K562 (cell line): Measurements from ENCODE around the gene GNPAT. TPM values are rescaled to one million over a fixed set of nuclear protein-coding genes. Genes with fewer than 3 reads are reported as not detected.
A peak's percentile ranks its signal among the peaks of the same experiment; 100 is the strongest.

Source experiments
- ARID2 ChIP-seq: fragments of 450-650 bp; IDR thresholded peaks from 2 replicates; pipeline ENCODE4 v1.6.1; 2017; ENCODE audit warnings: antibody characterized with exemption, mild to moderate bottlenecking
- FOXA1 ChIP-seq: fragments of 450-650 bp; IDR thresholded peaks from 2 replicates; pipeline ENCODE4 v1.6.1; 2016; ENCODE audit warnings: mild to moderate bottlenecking, borderline replicate concordance
- FOXA3 ChIP-seq, 2 experiments: fragments of 450-650 bp in 1 of 2; sonication (generic) in 1 of 2; formaldehyde crosslinking; IDR thresholded peaks in 1 of 2; conservative IDR thresholded peaks in 1 of 2; 2 replicates each; pipeline versions ENCODE4 v1.4.0 to v1.8.0; 2020 to 2022; ENCODE audit warnings: mild to moderate bottlenecking in 2 of 2, missing genetic modification reagents in 1 of 2
- MGA ChIP-seq: fragments of 450-650 bp; IDR thresholded peaks from 2 replicates; pipeline ENCODE4 v1.6.1; 2016; ENCODE audit warnings: mild to moderate bottlenecking, moderate library complexity
- MLLT1 ChIP-seq, 2 experiments: fragments of 450-650 bp; IDR thresholded peaks; 2 replicates each; pipeline ENCODE4 v1.6.1; 2016
- RBFOX2 ChIP-seq: fragments of 200-400 bp; formaldehyde crosslinking; IDR thresholded peaks from 2 replicates; pipeline ENCODE4 v1.6.1; 2017; ENCODE audit warnings: low read depth, mild to moderate bottlenecking, low read length, moderate library complexity
- SMAD4 ChIP-seq: fragments of 250-450 bp; sonication (Bioruptor Pico); conservative IDR thresholded peaks from 2 replicates; pipeline ENCODE4 v1.8.0; 2021; ENCODE audit warnings: inconsistent platforms, mild to moderate bottlenecking, moderate library complexity
- SPI1 ChIP-seq: IDR thresholded peaks from 2 replicates; pipeline ENCODE4 v1.6.1; 2011; ENCODE audit warnings: low read depth, low read length, control low read depth, borderline replicate concordance
- TEAD1 ChIP-seq, 2 experiments: fragments of 450-650 bp in 1 of 2; sonication (generic) in 1 of 2; formaldehyde crosslinking; IDR thresholded peaks; 2 replicates each; pipeline versions ENCODE4 v1.4.0 to v1.8.0; 2020 to 2022; ENCODE audit warnings: mild to moderate bottlenecking in 2 of 2, missing genetic modification reagents in 1 of 2
- TFAP4 ChIP-seq: sonication (generic); formaldehyde crosslinking; IDR thresholded peaks from 2 replicates; pipeline ENCODE4 v1.8.0; 2022; ENCODE audit warnings: missing genetic modification reagents, mild to moderate bottlenecking, moderate library complexity, borderline replicate concordance
- ZEB2 ChIP-seq: fragments of 450-650 bp; IDR thresholded peaks from 2 replicates; pipeline ENCODE4 v1.6.1; 2016
- polyA plus RNA-seq, 8 experiments: library from polyadenylated mRNA; depleted of rRNA in 4 of 8; stranded (reverse) in 5 of 8; unstranded in 3 of 8; fragments of >200 nt; fragmentation: Nextera tagmentation in 2 of 8; fragmentation: Illumina TruSeq in 1 of 8; extraction: Ambion mirVana in 2 of 8; extraction: Trizol in 1 of 8; gene quantifications; 2 replicates each; pipeline versions ENCODE4 v1.2.1 to v1.2.3, GENCODE V29; 2011 to 2014; ENCODE audit warnings: inconsistent platforms in 1 of 8, missing spikeins in 1 of 8
- total RNA-seq, 7 experiments: library from RNA; depleted of rRNA in 6 of 7; stranded (reverse); fragments of >200 nt in 6 of 7; fragmentation: Illumina TruSeq in 2 of 7; extraction: Trizol in 2 of 7; gene quantifications; 2 replicates each; pipeline versions ENCODE4 v1.2.1 to v1.2.3, GENCODE V29; 2011 to 2021; ENCODE audit warnings: low replicate concordance in 1 of 7

Gene GNPAT
- total and polyA plus RNA-seq, 9 of the 15 experiments (the other 6 are each of a cell fraction or from before 2014, with no cell fraction given): 32.1 to 68.8 (median 50.7) TPM

GRCh38 chr1:231211005-231211857 lies 29.8 kb upstream of the GNPAT start (continued):
- TF ChIP-seq MGA: peak; percentile 45; the same call in 1 of the 2 replicates
- peak; percentile 41; the same call in 1 of the 2 replicates for TF ChIP-seq SMAD4 (CRISPR knock-in tag)
- TF ChIP-seq FOXA3 (CRISPR knock-in tag; conservative IDR thresholded peaks at IDR 0.05 in 1 of 2, IDR thresholded peaks at IDR 0.05 in 1 of 2): peak in 1 of 2 experiments; percentile 48; a peak in 1 of 4 replicates
- peak; percentile 33; the same call in 1 of the 2 replicates for TF ChIP-seq RBFOX2
- TF ChIP-seq SPI1: peak; percentile 20; the same call in 1 of the 2 replicates
- peak; percentile 68; the same call in 1 of the 2 replicates for TF ChIP-seq ZEB2
- peak; percentile 72; the same call in 1 of the 2 replicates for TF ChIP-seq TFAP4 (CRISPR knock-in tag)
- peak in 1 of 2 experiments; percentile 58; a peak in 2 of 4 replicates for TF ChIP-seq TEAD1 (CRISPR knock-in tag; IDR thresholded peaks at IDR 0.05)
- TF ChIP-seq MLLT1 (IDR thresholded peaks at IDR 0.05): 0 out of 4 replicates have a peak, but pooled peaks of 1 of the 2 experiments have one; percentile 14
- no peak for TF ChIP-seq FOXA1
- TF ChIP-seq ARID2: peak; percentile 80; the same call in 1 of the 2 replicates
